ENCODE data around the gene TRIM21.

GRCh38 chr11:4441515-4441914 is 48.0 kb upstream of the TRIM21 start:
- TF ChIP-seq, protein P1, sequence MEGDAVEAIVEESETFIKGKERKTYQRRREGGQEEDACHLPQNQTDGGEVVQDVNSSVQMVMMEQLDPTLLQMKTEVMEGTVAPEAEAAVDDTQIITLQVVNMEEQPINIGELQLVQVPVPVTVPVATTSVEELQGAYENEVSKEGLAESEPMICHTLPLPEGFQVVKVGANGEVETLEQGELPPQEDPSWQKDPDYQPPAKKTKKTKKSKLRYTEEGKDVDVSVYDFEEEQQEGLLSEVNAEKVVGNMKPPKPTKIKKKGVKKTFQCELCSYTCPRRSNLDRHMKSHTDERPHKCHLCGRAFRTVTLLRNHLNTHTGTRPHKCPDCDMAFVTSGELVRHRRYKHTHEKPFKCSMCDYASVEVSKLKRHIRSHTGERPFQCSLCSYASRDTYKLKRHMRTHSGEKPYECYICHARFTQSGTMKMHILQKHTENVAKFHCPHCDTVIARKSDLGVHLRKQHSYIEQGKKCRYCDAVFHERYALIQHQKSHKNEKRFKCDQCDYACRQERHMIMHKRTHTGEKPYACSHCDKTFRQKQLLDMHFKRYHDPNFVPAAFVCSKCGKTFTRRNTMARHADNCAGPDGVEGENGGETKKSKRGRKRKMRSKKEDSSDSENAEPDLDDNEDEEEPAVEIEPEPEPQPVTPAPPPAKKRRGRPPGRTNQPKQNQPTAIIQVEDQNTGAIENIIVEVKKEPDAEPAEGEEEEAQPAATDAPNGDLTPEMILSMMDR (IDR thresholded peaks at IDR 0.05; ENCODE audit: low read length), result no peak
- TF ChIP-seq EZH2 (IDR thresholded peaks at IDR 0.05; ENCODE audit: borderline replicate concordance, low read length), result no peak

Measured in OCI-LY1 (cell line).